ENCODE data around the gene ATG7. TPM values are rescaled to one million over a fixed set of nuclear protein-coding genes. Genes with fewer than 3 reads are reported as not detected.

The ATG7 gene
- total RNA-seq, 1 donor from 2014 or later: 23.0 TPM

DNA sequence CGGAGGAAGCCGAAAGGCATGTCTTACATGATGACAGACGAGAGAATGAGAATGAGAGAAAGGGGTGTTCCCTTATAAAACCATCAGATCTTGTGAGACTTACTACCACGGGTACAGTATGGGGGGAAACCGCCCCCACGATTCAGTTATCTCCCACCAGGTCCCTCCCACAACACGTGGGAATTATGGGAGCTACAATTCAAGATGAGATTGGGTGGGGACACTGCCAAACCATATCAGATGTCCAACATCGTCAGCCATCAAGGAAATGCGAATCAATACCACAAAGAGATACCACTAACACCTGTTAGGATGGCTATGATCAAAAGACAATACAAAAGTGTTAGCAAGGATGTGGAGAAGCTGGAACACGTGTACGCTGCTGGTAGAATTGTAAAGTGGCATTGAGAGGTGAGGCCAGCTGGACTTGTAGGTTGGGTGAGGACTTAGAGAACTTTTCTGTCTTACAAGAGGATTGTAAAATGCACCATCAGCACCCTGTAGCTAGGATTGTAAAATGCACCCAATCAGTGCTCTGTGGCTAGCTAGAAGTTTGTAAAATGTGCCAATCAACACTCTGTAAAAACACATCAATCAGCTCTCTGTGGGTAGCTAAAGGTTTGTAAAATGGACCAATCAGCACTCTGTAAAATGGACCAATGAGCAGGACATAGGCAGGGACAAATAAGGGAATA, 334.0 kb downstream of the ATG7 start:
- no peak for DNase-seq
- TF ChIP-seq, protein P1, sequence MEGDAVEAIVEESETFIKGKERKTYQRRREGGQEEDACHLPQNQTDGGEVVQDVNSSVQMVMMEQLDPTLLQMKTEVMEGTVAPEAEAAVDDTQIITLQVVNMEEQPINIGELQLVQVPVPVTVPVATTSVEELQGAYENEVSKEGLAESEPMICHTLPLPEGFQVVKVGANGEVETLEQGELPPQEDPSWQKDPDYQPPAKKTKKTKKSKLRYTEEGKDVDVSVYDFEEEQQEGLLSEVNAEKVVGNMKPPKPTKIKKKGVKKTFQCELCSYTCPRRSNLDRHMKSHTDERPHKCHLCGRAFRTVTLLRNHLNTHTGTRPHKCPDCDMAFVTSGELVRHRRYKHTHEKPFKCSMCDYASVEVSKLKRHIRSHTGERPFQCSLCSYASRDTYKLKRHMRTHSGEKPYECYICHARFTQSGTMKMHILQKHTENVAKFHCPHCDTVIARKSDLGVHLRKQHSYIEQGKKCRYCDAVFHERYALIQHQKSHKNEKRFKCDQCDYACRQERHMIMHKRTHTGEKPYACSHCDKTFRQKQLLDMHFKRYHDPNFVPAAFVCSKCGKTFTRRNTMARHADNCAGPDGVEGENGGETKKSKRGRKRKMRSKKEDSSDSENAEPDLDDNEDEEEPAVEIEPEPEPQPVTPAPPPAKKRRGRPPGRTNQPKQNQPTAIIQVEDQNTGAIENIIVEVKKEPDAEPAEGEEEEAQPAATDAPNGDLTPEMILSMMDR (IDR thresholded peaks at IDR 0.05; ENCODE audit: partially characterized antibody, unreplicated experiment): no peak
- Mint-ChIP-seq H3K36me3 (ENCODE audit: unreplicated experiment) (no peaks in the 10 kb centered on the region), H3K4me1 (ENCODE audit: low read depth, unreplicated experiment) (peaks cover 43% of the 10 kb centered on the region), H3K27ac (ENCODE audit: unreplicated experiment) (no peak overlapping the region), H3K9me3 (ENCODE audit: unreplicated experiment) (peaks cover 3% of the 10 kb centered on the region), H3K4me3 (ENCODE audit: unreplicated experiment) (no peak overlapping the region), H3K27me3 (ENCODE audit: unreplicated experiment) (peaks cover 2% of the 10 kb centered on the region)

DNA sequence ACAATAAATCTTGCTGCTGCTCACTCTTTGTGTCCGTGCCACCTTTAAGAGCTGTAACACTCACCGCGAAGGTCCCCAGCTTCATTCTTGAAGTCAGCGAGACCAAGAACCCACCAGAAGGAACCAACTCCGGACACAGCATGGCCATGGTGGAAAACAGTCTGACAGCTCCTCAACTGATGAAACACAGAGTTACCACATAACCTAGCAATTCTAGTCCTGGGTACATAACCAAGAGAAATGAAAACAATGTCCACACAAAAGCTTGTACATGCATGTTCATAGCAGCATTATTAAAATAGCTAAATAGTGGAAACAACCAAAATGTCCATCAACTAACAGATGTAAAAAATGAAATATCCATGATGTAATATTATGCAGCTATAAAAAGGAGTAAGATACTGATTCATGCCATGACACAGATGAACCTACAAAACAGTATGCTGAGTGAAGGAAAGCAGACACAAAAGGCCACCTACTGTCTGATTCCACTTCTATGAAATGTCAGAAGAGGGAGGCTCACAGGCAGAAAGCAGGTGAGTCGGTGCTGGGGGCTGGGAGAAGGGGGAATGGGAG, 334.8 kb downstream of the ATG7 start:
- Mint-ChIP-seq H3K4me3 (ENCODE audit: unreplicated experiment) (no peak overlapping the region), H3K27ac (ENCODE audit: unreplicated experiment) (no peak overlapping the region), H3K27me3 (ENCODE audit: unreplicated experiment) (peaks cover 2% of the 10 kb centered on the region), H3K4me1 (ENCODE audit: low read depth, unreplicated experiment) (peaks cover 45% of the 10 kb centered on the region), H3K9me3 (ENCODE audit: unreplicated experiment) (peaks cover 3% of the 10 kb centered on the region), H3K36me3 (ENCODE audit: unreplicated experiment) (no peaks in the 10 kb centered on the region)
- TF ChIP-seq, protein P1 (IDR thresholded peaks at IDR 0.05; ENCODE audit: partially characterized antibody, unreplicated experiment): no peak
- DNase-seq: no peak

Other genes with a start within 250 kb of the ATG7 start
- not detected for gene HRH1, start 117.9 kb upstream of the ATG7 start, total RNA-seq (ENCODE audit: unreplicated experiment)